Caco-2 (cell line): Measurements from ENCODE around the gene DGKE. TPM values are rescaled to one million over a fixed set of nuclear protein-coding genes. Genes with fewer than 3 reads are reported as not detected.

ENCODE experiments used
- Bru-seq: library from RNA; stranded (reverse); fragments of 400-500 nt; gene quantifications from one replicate; lab custom pipeline; 2021; lab: Mats Ljungman, UMichigan
- BruChase-seq, 2 experiments: library from RNA; stranded (reverse); fragments of 400-500 nt; gene quantifications; one replicate each; lab custom pipeline; 2021; lab: Mats Ljungman, UMichigan
- BruUV-seq: library from RNA; stranded (reverse); fragments of 400-500 nt; replicated peaks from 2 replicates; lab custom pipeline; 2021; lab: Mats Ljungman, UMichigan
- CTCF ChIA-PET: fragments of 300-600 bp; sonication (Branson Sonifier 250); formaldehyde crosslinking; loops from one replicate; lab custom pipeline; 2022; ENCODE audit warnings: antibody characterized with exemption; lab: Charles Lee
- POLR2A ChIA-PET: fragments of 300-600 bp; sonication (Branson Sonifier 250); formaldehyde crosslinking; loops from one replicate; lab custom pipeline; 2022; ENCODE audit warnings: antibody characterized with exemption; lab: Charles Lee
- DNase-seq, 2 experiments: peaks; one replicate each; pipeline versions ENCODE4 v3.0.0 to v3.0.0-alpha.2; 2020 to 2022
- H3K27me3 ChIP-seq: replicated peaks from 2 replicates; pipeline ENCODE4 v1.6.0; 2011; ENCODE audit warnings: low read length; ENCODE audit not compliant: control insufficient read depth, insufficient read depth
- H3K36me3 ChIP-seq: 2 replicates; pipeline ENCODE4 v1.5.1; 2011; ENCODE audit warnings: low read length; ENCODE audit not compliant: control insufficient read depth, insufficient read depth
- H3K4me1 ChIP-seq: fragments of 250-450 bp; sonication (Bioruptor Pico); 2 replicates; pipeline ENCODE4 v1.5.1; 2020; ENCODE audit warnings: mild to moderate bottlenecking
- H3K4me3 ChIP-seq: 2 replicates; pipeline ENCODE4 v1.5.1; 2011; ENCODE audit warnings: low read depth, mild to moderate bottlenecking, control low read depth, low read length
- H3K9me3 ChIP-seq: fragments of 250-450 bp; sonication (Bioruptor Pico); 2 replicates; pipeline ENCODE4 v1.5.1; 2020; ENCODE audit warnings: mild to moderate bottlenecking, moderate library complexity
- H3K27ac Mint-ChIP-seq: one replicate; pipeline ENCODE4 v1.8.0; 2022; ENCODE audit warnings: mixed read lengths; ENCODE audit not compliant: unreplicated experiment
- H3K27me3 Mint-ChIP-seq: one replicate; pipeline ENCODE4 v1.8.0; 2022; ENCODE audit warnings: mixed read lengths; ENCODE audit not compliant: insufficient read depth, unreplicated experiment
- H3K36me3 Mint-ChIP-seq: one replicate; pipeline ENCODE4 v1.8.0; 2022; ENCODE audit warnings: mild to moderate bottlenecking, mixed read lengths; ENCODE audit not compliant: insufficient read depth, unreplicated experiment
- H3K4me1 Mint-ChIP-seq: one replicate; pipeline ENCODE4 v1.8.0; 2022; ENCODE audit warnings: low read depth, mixed read lengths; ENCODE audit not compliant: unreplicated experiment
- H3K4me3 Mint-ChIP-seq: one replicate; pipeline ENCODE4 v1.8.0; 2022; ENCODE audit warnings: mild to moderate bottlenecking, moderate library complexity, mixed read lengths; ENCODE audit not compliant: unreplicated experiment
- H3K9me3 Mint-ChIP-seq: one replicate; pipeline ENCODE4 v1.8.0; 2022; ENCODE audit warnings: mixed read lengths; ENCODE audit not compliant: unreplicated experiment
- intact Hi-C: fragments of 100-400 bp; cut with micrococcal nuclease; formaldehyde crosslinking; loops from one replicate; pipeline ENCODE4 v1.10.0; 2022; ENCODE audit not compliant: unreplicated experiment
- long read RNA-seq: library from polyadenylated mRNA; stranded (forward); transcript quantifications from one replicate; pipeline ENCODE4 v2.0.0, GENCODE V29; 2022
- total RNA-seq: library from RNA; stranded (reverse); gene quantifications from 2 replicates; pipeline ENCODE4 v1.2.3, GENCODE V29; 2022
- TF ChIP-seq, protein P1 (sequence below), 2 experiments: fragments of 200-600 bp in 1 of 2; IDR thresholded peaks; 1 replicate in 1 of 2; 2 replicates in 1 of 2; pipeline versions ENCODE4 v1.5.1 to v1.8.0; 2011 to 2022; ENCODE audit warnings: antibody characterized with exemption in 1 of 2, control low read depth in 1 of 2, inconsistent platforms in 1 of 2, low read depth in 1 of 2, low read length in 1 of 2, mild to moderate bottlenecking in 1 of 2, moderate library complexity in 1 of 2; ENCODE audit not compliant: insufficient read depth in 1 of 2, severe bottlenecking in 1 of 2, unreplicated experiment in 1 of 2

The DGKE gene
- total RNA-seq = 15.5 and 17.6 TPM in 2 replicates
- Bru-seq, nascent RNA = percentile 80 among the genes with signal in this experiment
- percentile 89 among the genes with signal in this experiment for BruChase-seq, experiment 1, labeled RNA remaining after a 2-hour chase
- percentile 79 among the genes with signal in this experiment for BruChase-seq, experiment 2, labeled RNA remaining after a 6-hour chase
- long read RNA-seq, partial matches to known transcripts = 1 of 10 reads
- long read RNA-seq, other reads (novel, unspliced or antisense) = 5 of 10 reads

DNA sequence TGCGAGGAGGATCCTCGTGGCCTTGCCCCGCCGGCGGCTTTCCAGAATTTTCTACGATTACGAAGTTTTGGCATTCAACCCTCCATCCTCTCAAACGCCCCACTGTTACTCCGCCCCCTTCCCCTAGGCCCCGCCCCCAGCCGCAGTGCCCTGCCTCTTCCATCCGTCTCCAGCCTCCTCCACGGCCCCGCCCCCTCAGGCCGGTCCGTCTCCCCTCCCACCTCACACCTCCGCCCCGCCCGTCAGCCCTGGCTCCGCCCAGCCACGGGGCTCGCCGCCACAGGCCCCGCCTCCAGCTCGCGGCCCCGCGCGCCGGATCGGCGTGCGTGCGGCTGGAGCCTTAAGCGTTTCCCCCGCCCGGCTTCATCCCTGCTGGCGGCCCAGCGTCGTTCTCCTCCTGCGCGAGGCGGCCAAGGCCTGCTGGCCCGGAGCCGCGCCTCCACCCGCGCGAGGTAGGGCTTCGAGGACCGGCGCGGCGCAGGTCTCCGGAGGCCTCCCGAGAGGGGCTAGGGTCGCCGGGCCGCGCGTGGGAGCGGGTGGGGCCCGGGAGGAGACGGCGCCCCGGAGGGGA is at the start of gene DGKE, which contains the start of gene C17orf67:
Gene DGKE, plus strand, starts transcription at position 343 of the 571 bp plus-strand sequence. CDS start 645 bp downstream, outside the sequence.
Gene C17orf67, minus strand, starts transcription at position 112 of the 571 bp plus-strand sequence. CDS start 18,110 bp downstream, outside the sequence.
- POLR2A ChIA-PET = interaction anchor here (0.5 to 2.3 kb wide), 3 partner anchors 80 to 251 kb away, joined by 3 to 11 read pairs (median 3); partner anchors contain the start of gene TRIM25
- peak within 1 kb of the TSS; percentile 79 for H3K4me3 ChIP-seq
- Mint-ChIP-seq H3K27ac (peak within 1 kb of the TSS; percentile 75), H3K9me3 (no peaks in the 10 kb centered on the region), H3K27me3 (no peaks in the 10 kb centered on the region), H3K36me3 (peaks cover 25% of the 10 kb centered on the region), H3K4me3 (peak within 1 kb of the TSS; percentile 84), H3K4me1 (peaks cover 34% of the 10 kb centered on the region)
- peak; percentile 98 to 99 for DNase-seq
- CTCF ChIA-PET = interaction anchor here (0.6 to 4.7 kb wide), 5 partner anchors 14 to 240 kb away, joined by 3 to 37 read pairs (median 3); partner anchors contain the start of gene NOG
- no peaks in the 10 kb centered on the region for H3K9me3 ChIP-seq
- BruUV-seq = no TSS peak
- TF ChIP-seq, protein P1, sequence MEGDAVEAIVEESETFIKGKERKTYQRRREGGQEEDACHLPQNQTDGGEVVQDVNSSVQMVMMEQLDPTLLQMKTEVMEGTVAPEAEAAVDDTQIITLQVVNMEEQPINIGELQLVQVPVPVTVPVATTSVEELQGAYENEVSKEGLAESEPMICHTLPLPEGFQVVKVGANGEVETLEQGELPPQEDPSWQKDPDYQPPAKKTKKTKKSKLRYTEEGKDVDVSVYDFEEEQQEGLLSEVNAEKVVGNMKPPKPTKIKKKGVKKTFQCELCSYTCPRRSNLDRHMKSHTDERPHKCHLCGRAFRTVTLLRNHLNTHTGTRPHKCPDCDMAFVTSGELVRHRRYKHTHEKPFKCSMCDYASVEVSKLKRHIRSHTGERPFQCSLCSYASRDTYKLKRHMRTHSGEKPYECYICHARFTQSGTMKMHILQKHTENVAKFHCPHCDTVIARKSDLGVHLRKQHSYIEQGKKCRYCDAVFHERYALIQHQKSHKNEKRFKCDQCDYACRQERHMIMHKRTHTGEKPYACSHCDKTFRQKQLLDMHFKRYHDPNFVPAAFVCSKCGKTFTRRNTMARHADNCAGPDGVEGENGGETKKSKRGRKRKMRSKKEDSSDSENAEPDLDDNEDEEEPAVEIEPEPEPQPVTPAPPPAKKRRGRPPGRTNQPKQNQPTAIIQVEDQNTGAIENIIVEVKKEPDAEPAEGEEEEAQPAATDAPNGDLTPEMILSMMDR (IDR thresholded peaks at IDR 0.05; ENCODE audit: insufficient read depth in 1 of 2, low read depth in 1 of 2, low read length in 1 of 2, severe bottlenecking in 1 of 2, unreplicated experiment in 1 of 2) = no peak
- peaks cover 6% of the 10 kb centered on the region for H3K4me1 ChIP-seq
- H3K36me3 ChIP-seq = no peaks in the 10 kb centered on the region
- no peaks in the 10 kb centered on the region for H3K27me3 ChIP-seq
- intact Hi-C loops = loop anchor here (1.0 to 10.0 kb wide), 3 partner anchors 15 to 251 kb away; partner anchors contain the start of genes AKAP1 and TRIM25

DNA sequence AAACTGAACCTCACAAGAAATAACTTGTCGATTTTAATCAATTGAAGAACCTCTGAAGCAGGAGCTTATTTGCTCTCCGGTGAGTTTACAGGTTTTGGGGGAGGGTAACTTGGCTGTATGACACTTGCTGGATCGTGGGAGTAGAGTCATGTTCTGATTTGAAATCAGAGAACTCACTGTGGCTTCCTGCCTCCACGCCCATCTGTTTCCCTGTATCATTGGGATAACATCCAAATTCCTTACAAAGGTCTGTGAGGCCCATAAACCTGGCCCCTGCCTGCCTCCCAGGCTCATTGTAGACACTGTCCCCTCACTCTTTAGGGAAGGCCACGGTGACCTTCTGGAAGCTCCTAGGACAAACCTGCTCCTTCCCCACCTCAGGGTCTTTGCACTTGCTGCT is 48.5 kb upstream of the DGKE start:
- TF ChIP-seq, protein P1 (IDR thresholded peaks at IDR 0.05; ENCODE audit: insufficient read depth in 1 of 2, low read depth in 1 of 2, low read length in 1 of 2, severe bottlenecking in 1 of 2, unreplicated experiment in 1 of 2) = no peak
- H3K27me3 ChIP-seq = no peaks in the 10 kb centered on the region; the same call in 1 of the 2 replicates
- ChIA-PET CTCF (no interaction called here), POLR2A (no interaction called here)
- H3K27me3 Mint-ChIP-seq = peaks cover 17% of the 10 kb centered on the region
- H3K9me3 ChIP-seq = no peaks in the 10 kb centered on the region
- no TSS peak for BruUV-seq
- H3K27ac Mint-ChIP-seq = no peak overlapping the region
- no peak overlapping the region for H3K4me3 ChIP-seq
- no peaks in the 10 kb centered on the region for H3K36me3 Mint-ChIP-seq
- no peaks in the 10 kb centered on the region for H3K9me3 Mint-ChIP-seq
- peaks cover 7% of the 10 kb centered on the region; the same call in 1 of the 2 replicates for H3K4me1 ChIP-seq
- no peak overlapping the region for H3K4me3 Mint-ChIP-seq
- H3K36me3 ChIP-seq = no peaks in the 10 kb centered on the region
- DNase-seq = no peak
- peaks cover 3% of the 10 kb centered on the region for H3K4me1 Mint-ChIP-seq
- intact Hi-C loops = no loop called here

DNA sequence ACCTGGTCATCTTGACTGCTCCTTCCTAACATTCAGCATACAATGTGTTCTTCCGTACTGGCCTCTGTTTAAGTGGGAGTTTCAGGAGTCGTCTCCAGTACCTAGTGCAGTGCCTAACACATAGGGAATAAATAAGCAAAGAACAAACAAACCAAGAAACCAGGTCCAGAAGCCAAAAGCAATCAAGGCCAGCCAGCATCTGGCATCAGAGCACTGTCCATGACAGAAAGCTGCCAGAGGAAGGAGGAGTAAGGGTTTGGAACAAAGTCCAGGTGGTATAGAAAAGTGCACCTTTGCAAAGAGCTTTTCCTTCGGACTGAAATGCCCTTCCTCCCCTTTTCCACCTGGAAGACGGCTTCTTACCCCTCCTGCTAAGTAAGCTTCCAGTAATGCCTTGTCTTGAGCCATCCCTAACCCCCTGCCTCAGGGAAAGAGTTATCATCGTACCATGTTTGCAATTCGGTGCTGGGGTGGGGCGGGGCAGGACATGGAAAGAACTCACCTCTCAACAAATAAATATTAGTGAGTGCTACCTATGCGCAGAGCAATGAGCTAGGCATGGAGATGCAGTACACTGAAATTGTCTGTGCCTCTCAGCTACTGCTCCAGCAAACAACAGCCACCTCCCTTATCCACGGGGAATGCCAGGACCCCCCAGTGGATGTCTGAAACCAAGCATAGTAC is 47.8 kb upstream of the DGKE start:
- no peaks in the 10 kb centered on the region for H3K4me1 Mint-ChIP-seq
- H3K27me3 ChIP-seq = no peaks in the 10 kb centered on the region
- H3K4me1 ChIP-seq = 0 out of 2 replicates have a peak, but pooled peaks cover 4% of the 10 kb centered on the region
- TF ChIP-seq, protein P1 (IDR thresholded peaks at IDR 0.05; ENCODE audit: insufficient read depth in 1 of 2, low read depth in 1 of 2, low read length in 1 of 2, severe bottlenecking in 1 of 2, unreplicated experiment in 1 of 2) = no peak
- BruUV-seq = no TSS peak
- no peak overlapping the region for H3K4me3 Mint-ChIP-seq
- intact Hi-C loops = no loop called here
- no peaks in the 10 kb centered on the region for H3K9me3 Mint-ChIP-seq
- H3K27ac Mint-ChIP-seq = no peak overlapping the region
- H3K36me3 ChIP-seq = no peaks in the 10 kb centered on the region
- H3K4me3 ChIP-seq = no peak overlapping the region
- H3K9me3 ChIP-seq = no peaks in the 10 kb centered on the region
- DNase-seq = no peak
- ChIA-PET CTCF (no interaction called here), POLR2A (no interaction called here)
- H3K36me3 Mint-ChIP-seq = no peaks in the 10 kb centered on the region
- H3K27me3 Mint-ChIP-seq = peaks cover 19% of the 10 kb centered on the region
